ENCODE results near the gene BPIFB3. TPM values are rescaled to one million over a fixed set of nuclear protein-coding genes. Genes with fewer than 3 reads are reported as not detected.

BPIFB3 gene
- total RNA-seq, 1 donor from 2014 or later = not detected

DNA sequence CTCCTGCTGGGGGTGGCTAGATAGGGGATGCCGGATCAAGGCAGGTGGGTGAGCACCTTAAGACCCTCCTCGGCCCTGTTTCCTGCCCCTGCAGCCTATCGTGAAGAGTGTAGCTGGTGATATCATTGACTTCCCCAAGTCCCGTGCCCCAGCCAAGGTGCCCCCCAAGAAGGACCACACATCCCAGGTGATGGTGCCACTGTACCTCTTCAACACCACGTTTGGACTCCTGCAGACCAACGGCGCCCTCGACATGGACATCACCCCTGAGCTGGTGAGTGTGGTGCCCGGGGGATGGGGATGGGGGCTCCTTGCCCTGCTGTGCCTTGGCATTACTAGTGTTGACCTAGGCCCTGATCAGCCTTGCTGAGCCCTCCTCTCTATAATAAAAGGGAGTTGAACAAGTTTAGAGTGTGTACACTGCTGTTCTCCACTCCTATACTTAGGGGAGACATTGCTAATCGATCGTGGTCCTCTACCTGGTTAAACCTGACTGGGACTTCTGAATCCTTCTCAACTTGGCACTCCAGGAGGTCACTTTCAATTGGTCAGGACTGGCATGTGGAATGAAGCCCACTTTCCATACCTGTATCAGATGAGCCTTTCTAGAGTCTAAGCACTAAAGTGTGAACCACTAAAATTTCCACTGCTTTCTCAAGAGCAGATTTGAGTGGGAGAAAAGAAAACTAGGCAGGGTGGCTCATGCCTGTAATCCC lies 11.0 kb downstream of the BPIFB3 start:
- H3K27me3 Mint-ChIP-seq (ENCODE audit: unreplicated experiment) = peaks cover 3% of the 10 kb centered on the region
- H3K4me3 Mint-ChIP-seq (ENCODE audit: unreplicated experiment) = no peak overlapping the region
- H3K27ac Mint-ChIP-seq (ENCODE audit: unreplicated experiment) = no peak overlapping the region
- TF ChIP-seq CTCF (IDR thresholded peaks at IDR 0.05; ENCODE audit: unreplicated experiment) = no peak
- H3K9me3 Mint-ChIP-seq (ENCODE audit: unreplicated experiment) = no peaks in the 10 kb centered on the region
- DNase-seq (ENCODE audit: low spot score) = no peak
- H3K36me3 Mint-ChIP-seq (ENCODE audit: low read depth, unreplicated experiment) = no peaks in the 10 kb centered on the region
- no peaks in the 10 kb centered on the region for H3K4me1 Mint-ChIP-seq (ENCODE audit: unreplicated experiment)

- Mint-ChIP-seq H3K27me3 (ENCODE audit: unreplicated experiment) (peaks cover 4% of the 10 kb centered on the region), H3K36me3 (ENCODE audit: low read depth, unreplicated experiment) (no peaks in the 10 kb centered on the region)
- no peak for TF ChIP-seq CTCF (IDR thresholded peaks at IDR 0.05; ENCODE audit: unreplicated experiment)
These were observed 12.1 kb downstream of the BPIFB3 start for GRCh38 chr20:33065785-33066184.

GRCh38 chr20:33067806-33068205 lies 14.1 kb downstream of the BPIFB3 start:
- no peaks in the 10 kb centered on the region for H3K36me3 Mint-ChIP-seq (ENCODE audit: low read depth, unreplicated experiment)
- no peak for TF ChIP-seq CTCF (IDR thresholded peaks at IDR 0.05; ENCODE audit: unreplicated experiment)
- no peak for DNase-seq (ENCODE audit: low spot score)
- peaks cover 6% of the 10 kb centered on the region for H3K27me3 Mint-ChIP-seq (ENCODE audit: unreplicated experiment)
- no peak overlapping the region for H3K27ac Mint-ChIP-seq (ENCODE audit: unreplicated experiment)
- H3K4me1 Mint-ChIP-seq (ENCODE audit: unreplicated experiment) = no peaks in the 10 kb centered on the region
- H3K4me3 Mint-ChIP-seq (ENCODE audit: unreplicated experiment) = no peak overlapping the region
- no peaks in the 10 kb centered on the region for H3K9me3 Mint-ChIP-seq (ENCODE audit: unreplicated experiment)

More at GRCh38 chr20:33065785-33066184, 12.1 kb downstream of the BPIFB3 start:
- Mint-ChIP-seq H3K4me1 (ENCODE audit: unreplicated experiment) (no peaks in the 10 kb centered on the region), H3K4me3 (ENCODE audit: unreplicated experiment) (no peak overlapping the region), H3K27ac (ENCODE audit: unreplicated experiment) (no peak overlapping the region), H3K9me3 (ENCODE audit: unreplicated experiment) (no peaks in the 10 kb centered on the region)
- DNase-seq (ENCODE audit: low spot score) = no peak

DNA sequence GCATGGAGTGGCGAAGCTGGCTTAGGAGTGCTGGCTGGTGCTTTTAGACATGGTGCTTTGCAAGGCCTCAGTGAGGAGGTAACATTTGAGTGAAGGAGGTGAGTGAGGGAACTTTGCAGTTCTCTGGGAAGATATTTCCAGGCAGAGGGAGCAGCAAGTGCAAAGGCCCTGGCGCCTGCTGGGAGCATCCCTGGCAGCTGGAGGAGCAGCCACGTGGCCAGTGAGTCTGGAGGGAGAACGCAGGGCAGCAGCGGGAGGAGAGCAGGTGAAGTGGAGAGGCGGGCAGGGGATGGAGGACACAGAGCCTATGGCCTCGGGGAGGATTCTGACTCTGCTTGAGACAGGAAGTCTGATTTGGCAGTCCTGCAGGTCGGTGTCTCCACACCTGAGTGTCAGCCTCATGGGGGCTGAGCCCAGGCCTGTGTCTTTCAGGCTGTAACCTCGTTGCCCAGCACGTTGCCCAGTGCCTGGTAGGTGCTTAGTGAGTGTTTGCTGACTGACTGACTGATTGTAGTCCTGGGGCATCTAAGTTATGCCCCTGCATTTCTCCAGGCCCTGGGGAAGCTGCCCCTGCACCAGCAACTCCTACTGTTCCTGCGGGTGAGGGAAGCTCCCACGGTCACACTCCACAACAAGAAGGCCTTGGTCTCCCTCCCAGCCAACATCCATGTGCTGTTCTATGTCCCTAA lies 14.7 kb downstream of the BPIFB3 start:
- Mint-ChIP-seq H3K36me3 (ENCODE audit: low read depth, unreplicated experiment) (no peaks in the 10 kb centered on the region), H3K27me3 (ENCODE audit: unreplicated experiment) (peaks cover 6% of the 10 kb centered on the region), H3K4me1 (ENCODE audit: unreplicated experiment) (no peaks in the 10 kb centered on the region), H3K27ac (ENCODE audit: unreplicated experiment) (no peak overlapping the region), H3K9me3 (ENCODE audit: unreplicated experiment) (no peaks in the 10 kb centered on the region), H3K4me3 (ENCODE audit: unreplicated experiment) (no peak overlapping the region)
- no peak for DNase-seq (ENCODE audit: low spot score)
- no peak for TF ChIP-seq CTCF (IDR thresholded peaks at IDR 0.05; ENCODE audit: unreplicated experiment)

DNA sequence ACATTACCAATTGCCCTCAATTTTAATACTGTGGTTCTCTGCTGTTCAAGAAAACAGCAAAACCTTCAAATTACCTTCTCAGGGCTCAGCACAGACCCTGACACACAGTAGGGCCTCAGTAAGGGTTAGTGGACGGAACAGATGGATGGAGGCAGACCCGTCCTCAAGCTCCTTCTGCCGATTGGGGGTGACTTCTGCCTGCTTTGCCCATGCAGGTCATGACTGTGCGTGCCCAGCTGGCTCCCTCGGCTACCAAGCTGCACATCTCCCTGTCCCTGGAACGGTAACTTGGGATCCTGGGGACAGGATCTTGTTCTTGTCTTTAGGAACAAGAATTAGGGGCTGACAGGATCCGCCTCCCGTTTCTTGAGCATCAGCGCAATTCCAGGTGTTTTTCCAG lies 16.0 kb downstream of the BPIFB3 start:
- Mint-ChIP-seq H3K27me3 (ENCODE audit: unreplicated experiment) (peaks cover 6% of the 10 kb centered on the region), H3K36me3 (ENCODE audit: low read depth, unreplicated experiment) (no peaks in the 10 kb centered on the region), H3K9me3 (ENCODE audit: unreplicated experiment) (no peaks in the 10 kb centered on the region), H3K27ac (ENCODE audit: unreplicated experiment) (no peak overlapping the region), H3K4me1 (ENCODE audit: unreplicated experiment) (peaks cover 5% of the 10 kb centered on the region), H3K4me3 (ENCODE audit: unreplicated experiment) (no peak overlapping the region)
- TF ChIP-seq CTCF (IDR thresholded peaks at IDR 0.05; ENCODE audit: unreplicated experiment) = no peak
- DNase-seq (ENCODE audit: low spot score) = no peak

Measured in endothelial cell (in vitro differentiated cells).